Measurements from ENCODE around the gene FGFR2. TPM values are rescaled to one million over a fixed set of nuclear protein-coding genes. Genes with fewer than 3 reads are reported as not detected.

Gene FGFR2
- polyA plus RNA-seq, 1 of the 3 experiments (the other 2 are of a cell fraction): 0.02 TPM

GRCh38 chr10:121605708-121606107 lies 7.5 kb upstream of the FGFR2 start (continued):
- TF ChIP-seq MXI1 (IDR thresholded peaks at IDR 0.05; ENCODE audit: low read depth, low read length) (no peak), RAD21 (IDR thresholded peaks at IDR 0.05; ENCODE audit: low read length) (no peak)

GRCh38 chr10:121601458-121601857 lies 3.2 kb upstream of the FGFR2 start:
- Histone ChIP-seq H3K27ac (ENCODE audit: low read depth in 2 of 2, low read length in 1 of 2) (no peak overlapping the region), H4K20me1 (ENCODE audit: insufficient read depth) (no peaks in the 10 kb centered on the region), H3K4me2 (no peak overlapping the region), H3K9me2 (no peaks in the 10 kb centered on the region), H3K9ac (no peak overlapping the region), H3K36me3 (replicated peaks in 1 of 2; ENCODE audit: control insufficient read depth in 1 of 2, insufficient read depth in 2 of 2, low read length in 1 of 2) (no peaks in the 10 kb centered on the region), H2AFZ (ENCODE audit: low read depth) (no peak overlapping the region), H3K79me2 (ENCODE audit: insufficient read depth) (no peaks in the 10 kb centered on the region), H3K4me3 (ENCODE audit: low read depth in 2 of 2, low read length in 1 of 2) (no peak overlapping the region), H3K4me1 (ENCODE audit: control insufficient read depth in 1 of 2, insufficient read depth in 2 of 2, low read depth in 1 of 2, low read length in 1 of 2) (peaks cover 0 to 14% of the 10 kb centered on the region in 2 experiments; a peak in 1 of 4 replicates), H3F3A (replicated peaks; ENCODE audit: insufficient read depth) (peaks cover 6% of the 10 kb centered on the region), H3K9me3 (no peaks in the 10 kb centered on the region), H3K27me3 (ENCODE audit: insufficient read depth) (peaks cover 15% of the 10 kb centered on the region)
- POLR2A ChIA-PET: no interaction called here
- no peak for DNase-seq
- CTCF ChIA-PET: interaction anchor here (1.0 to 1.6 kb wide), 6 partner anchors 10 to 659 kb away, joined by 3 to 5 read pairs (median 4); no protein-coding TSS in a partner anchor
- TF ChIP-seq REST (IDR thresholded peaks at IDR 0.05; ENCODE audit: low read depth, low read length) (no peak), GABPA (IDR thresholded peaks at IDR 0.05; ENCODE audit: low read depth) (no peak), SIN3A (IDR thresholded peaks at IDR 0.05; ENCODE audit: borderline replicate concordance, low read depth, low read length) (no peak), MEF2A (IDR thresholded peaks at IDR 0.05; ENCODE audit: borderline replicate concordance, low read depth) (no peak), ZBTB33 (IDR thresholded peaks at IDR 0.05; ENCODE audit: borderline replicate concordance, low read depth) (no peak), IRF3 (IDR thresholded peaks at IDR 0.05; ENCODE audit: low read depth, low read length) (no peak), EZH2phosphoT487 (IDR thresholded peaks at IDR 0.05; ENCODE audit: borderline replicate concordance, low read depth) (no peak)
- 76% methylated on average over 11 of the region's 11 CpGs for WGBS (ENCODE audit: low lambda C conversion rate)

Measured in SK-N-SH (cell line).